Suppressor macrophage treated with lipopolysaccharide for 1 hour (primary cell): ENCODE results near the gene NAT8L.

Source experiments
- DNase-seq, 3 donors: peaks; one replicate each; pipeline ENCODE4 v3.0.0-alpha.2; 2020 to 2022

NAT8L gene

GRCh38 chr4:2096073-2096609 is 37.0 kb downstream of the NAT8L start:
- no peak for DNase-seq

GRCh38 chr4:2101346-2102044 is 42.4 kb downstream of the NAT8L start:
- no peak for DNase-seq

- no peak for DNase-seq
Measured at GRCh38 chr4:2102045-2102883, 43.1 kb downstream of the NAT8L start.

GRCh38 chr4:2103127-2103842 is 44.2 kb downstream of the NAT8L start:
- no peak for DNase-seq

- DNase-seq = peak in 2 of 3 donors; percentile 46 to 52
Measured at GRCh38 chr4:2103843-2104547, 44.9 kb downstream of the NAT8L start.

- no peak for DNase-seq
Measured at GRCh38 chr4:2104556-2105345, 45.6 kb downstream of the NAT8L start.

GRCh38 chr4:2105559-2105958 is 46.4 kb downstream of the NAT8L start:
- no peak for DNase-seq

GRCh38 chr4:2116687-2117400 is 57.7 kb downstream of the NAT8L start:
- no peak for DNase-seq
